RPMI7951 (cell line): ENCODE measurements around the gene SLC5A6. TPM values are rescaled to one million over a fixed set of nuclear protein-coding genes. Genes with fewer than 3 reads are reported as not detected.

Experiments used
- DNase-seq: peaks from one replicate; pipeline ENCODE4 v3.0.0-alpha.2; 2012; ENCODE audit warnings: low read depth
- total RNA-seq: library from RNA; depleted of rRNA; stranded (reverse); fragments of >200 nt; shearing (Covaris generic); gene quantifications from 2 replicates; pipeline ENCODE4 v1.2.3, GENCODE V29; 2014

The SLC5A6 gene
- total RNA-seq, 1 experiment from 2014 or later: 38.2 TPM

GRCh38 chr2:27236626-27237025 lies 24.6 kb upstream of the SLC5A6 start:
- DNase-seq: no peak

DNA sequence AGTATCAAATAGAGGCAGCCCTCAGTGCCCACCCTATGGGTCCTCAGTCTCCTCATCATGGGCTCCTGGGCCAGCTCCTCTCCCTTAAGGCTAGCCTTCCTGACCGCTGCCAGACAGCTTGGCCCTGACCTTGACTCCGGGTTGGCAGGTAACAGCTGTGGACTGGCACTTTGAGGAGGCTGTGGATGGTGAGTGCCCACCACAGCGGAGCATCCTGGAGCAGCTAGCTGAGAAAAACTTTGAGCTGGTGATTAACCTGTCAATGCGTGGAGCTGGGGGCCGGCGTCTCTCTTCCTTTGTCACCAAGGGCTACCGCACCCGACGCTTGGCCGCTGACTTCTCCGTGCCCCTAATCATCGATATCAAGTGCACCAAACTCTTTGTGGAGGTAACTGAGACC lies 24.1 kb upstream of the SLC5A6 start:
- no peak for DNase-seq

DNA sequence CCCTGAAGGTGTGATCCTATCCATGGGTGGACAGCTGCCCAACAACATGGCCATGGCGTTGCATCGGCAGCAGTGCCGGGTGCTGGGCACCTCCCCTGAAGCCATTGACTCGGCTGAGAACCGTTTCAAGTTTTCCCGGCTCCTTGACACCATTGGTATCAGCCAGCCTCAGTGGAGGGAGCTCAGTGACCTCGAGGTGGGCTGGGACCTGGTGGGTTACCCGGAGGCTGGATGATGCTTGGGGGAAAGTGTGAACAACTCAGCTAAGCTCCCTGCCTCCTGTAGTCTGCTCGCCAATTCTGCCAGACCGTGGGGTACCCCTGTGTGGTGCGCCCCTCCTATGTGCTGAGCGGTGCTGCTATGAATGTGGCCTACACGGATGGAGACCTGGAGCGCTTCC lies 21.3 kb upstream of the SLC5A6 start:
- DNase-seq: no peak

- no peak for DNase-seq
These were observed 19.9 kb upstream of the SLC5A6 start for GRCh38 chr2:27231921-27232320.

GRCh38 chr2:27227501-27227900 lies 15.4 kb upstream of the SLC5A6 start:
- DNase-seq: no peak

GRCh38 chr2:27225526-27225925 lies 13.5 kb upstream of the SLC5A6 start:
- no peak for DNase-seq

GRCh38 chr2:27223416-27223815 lies 11.3 kb upstream of the SLC5A6 start:
- DNase-seq: no peak

DNA sequence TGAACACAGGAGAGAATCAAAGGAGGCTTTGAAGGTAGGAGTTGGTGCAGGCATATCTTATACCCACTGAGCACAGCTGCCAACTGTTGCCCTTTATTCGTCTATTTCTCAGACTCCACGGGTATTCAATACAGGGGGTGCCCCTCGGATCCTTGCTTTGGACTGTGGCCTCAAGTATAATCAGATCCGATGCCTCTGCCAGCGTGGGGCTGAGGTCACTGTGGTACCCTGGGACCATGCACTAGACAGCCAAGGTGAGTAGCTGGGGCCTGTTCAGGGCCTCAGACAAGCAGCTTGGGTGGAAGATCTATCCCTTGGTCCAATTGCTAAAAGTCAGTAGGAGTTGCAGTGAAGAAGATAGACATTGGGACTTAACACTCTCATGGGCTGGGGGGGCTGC lies 10.3 kb upstream of the SLC5A6 start:
- no peak for DNase-seq

- DNase-seq: no peak
These were observed 9.1 kb upstream of the SLC5A6 start for GRCh38 chr2:27221166-27221565.

GRCh38 chr2:27220091-27220490 lies 8.0 kb upstream of the SLC5A6 start:
- no peak for DNase-seq

GRCh38 chr2:27219091-27219490 lies 7.0 kb upstream of the SLC5A6 start:
- DNase-seq: no peak

GRCh38 chr2:27218614-27219013 lies 6.5 kb upstream of the SLC5A6 start:
- no peak for DNase-seq

DNA sequence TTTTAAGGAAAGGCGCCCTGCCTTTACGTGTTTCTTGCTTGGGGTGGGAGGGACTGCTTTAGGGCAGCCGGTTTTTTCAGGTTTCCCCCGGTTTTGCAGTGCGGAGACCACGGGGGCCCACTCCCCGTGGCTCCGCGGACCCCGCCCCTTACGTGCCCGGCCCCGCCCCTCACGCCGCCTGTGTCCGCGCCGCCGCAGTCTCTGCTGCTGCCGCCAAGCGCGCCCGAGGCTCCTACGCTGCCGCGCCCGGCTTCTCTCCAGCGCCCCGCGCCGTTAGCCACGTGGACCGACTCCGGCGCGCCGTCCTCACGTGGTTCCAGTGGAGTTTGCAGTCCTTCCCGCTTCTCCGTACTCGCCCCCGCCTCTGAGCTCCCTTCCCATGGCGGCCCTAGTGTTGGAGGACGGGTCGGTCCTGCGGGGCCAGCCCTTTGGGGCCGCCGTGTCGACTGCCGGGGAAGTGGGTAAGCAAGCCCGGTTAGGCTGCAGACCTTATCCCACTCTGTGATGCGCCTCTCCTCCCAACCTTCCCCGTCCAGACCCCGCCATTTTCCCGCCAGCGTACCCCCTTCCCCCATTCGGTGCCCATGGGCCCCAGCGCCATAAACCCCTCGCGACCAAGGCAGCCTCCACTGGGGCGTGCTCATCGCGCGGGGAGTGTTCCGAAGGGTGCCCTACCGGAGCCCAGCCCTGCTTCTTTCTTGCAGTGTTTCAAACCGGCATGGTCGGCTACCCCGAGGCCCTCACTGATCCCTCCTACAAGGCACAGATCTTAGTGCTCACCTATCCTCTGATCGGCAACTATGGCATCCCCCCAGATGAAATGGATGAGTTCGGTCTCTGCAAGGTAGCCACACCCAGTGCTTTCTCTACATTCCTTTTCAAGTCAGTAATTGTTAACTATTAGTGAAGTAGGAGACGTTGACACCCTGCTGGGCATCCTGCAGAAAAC lies 5.4 kb upstream of the SLC5A6 start, which contains the start of gene CAD:
CAD (plus strand) TSS at position 197 of the 949 bp plus-strand sequence; CDS start at position 380, 183 bp downstream.
- peak; percentile 86 for DNase-seq

DNA sequence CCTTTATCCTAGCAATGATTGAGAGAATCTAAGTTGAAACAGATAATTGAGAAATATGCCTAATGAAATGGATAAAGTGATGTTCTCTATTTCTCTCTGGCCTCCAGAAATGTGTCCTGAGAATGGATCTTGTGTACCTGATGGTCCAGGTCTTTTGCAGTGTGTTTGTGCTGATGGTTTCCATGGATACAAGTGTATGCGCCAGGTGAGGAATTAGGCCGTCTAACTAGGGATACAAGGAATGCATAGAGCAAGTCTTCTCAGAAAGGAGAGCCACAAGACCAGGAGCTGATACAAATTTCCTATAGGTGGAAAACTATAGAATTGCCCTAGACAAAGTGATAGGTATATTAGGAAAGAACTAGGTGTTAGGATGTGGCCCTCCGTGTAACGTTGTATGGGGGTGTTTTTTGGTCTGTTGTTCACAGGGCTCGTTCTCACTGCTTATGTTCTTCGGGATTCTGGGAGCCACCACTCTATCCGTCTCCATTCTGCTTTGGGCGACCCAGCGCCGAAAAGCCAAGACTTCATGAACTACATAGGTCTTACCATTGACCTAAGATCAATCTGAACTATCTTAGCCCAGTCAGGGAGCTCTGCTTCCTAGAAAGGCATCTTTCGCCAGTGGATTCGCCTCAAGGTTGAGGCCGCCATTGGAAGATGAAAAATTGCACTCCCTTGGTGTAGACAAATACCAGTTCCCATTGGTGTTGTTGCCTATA lies 4.5 kb upstream of the SLC5A6 start:
- DNase-seq: no peak

DNA sequence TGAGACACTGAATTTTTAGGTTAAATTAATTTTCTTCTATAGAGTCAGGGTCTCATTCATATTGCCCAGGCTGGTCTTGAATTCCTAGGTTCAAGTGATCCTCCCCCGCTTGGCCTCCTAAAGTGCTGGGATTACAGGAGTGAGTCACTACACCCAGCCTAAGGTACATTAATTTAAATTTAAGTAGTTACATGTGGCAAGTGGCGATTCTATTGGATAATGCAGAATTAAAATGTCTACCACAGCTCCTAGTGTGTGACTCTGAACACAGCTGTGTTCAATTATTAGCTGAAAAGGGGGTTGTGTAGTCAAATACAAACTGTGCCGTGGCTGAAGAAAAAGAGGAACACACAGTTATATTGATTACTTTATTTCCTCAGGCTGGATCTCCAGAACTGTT lies 2.9 kb upstream of the SLC5A6 start:
- DNase-seq: peak; percentile 5

- DNase-seq: peak; percentile 14
These were observed 781 bp upstream of the SLC5A6 start for GRCh38 chr2:27212626-27213471.

DNA sequence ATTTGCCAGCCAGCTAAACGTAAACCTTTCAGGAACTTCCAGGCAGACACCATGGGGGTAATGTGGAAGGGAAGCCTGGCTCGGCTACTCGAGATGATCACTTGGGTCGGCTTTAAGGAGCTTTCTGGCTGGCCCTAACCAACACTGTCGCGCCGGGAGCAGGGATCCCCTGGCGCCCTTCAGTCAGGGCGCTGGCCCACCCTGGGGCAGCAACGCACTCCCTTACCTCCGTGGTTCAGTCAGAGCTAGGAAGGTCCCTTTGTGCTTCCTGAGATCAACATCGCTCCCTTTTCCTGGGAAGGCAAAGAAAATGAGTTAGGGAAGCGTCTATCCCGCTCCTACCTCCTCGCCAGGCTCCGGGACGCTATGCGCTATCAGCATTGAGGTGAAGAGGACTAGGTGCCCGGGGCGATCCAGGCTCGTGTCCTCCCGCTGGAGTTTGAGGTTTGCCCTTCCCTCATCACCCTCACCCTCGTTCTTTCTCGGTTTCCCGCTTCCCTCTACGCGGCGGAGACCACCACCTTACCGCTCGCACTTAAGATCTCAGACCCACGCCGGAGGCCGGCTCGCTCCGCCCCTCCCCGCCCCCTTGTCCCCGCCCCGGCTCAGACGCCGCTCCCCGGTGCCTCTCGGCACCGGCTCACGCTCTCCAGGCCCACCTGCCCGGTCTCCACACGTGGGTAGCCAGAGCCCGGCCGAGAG lies 676 bp downstream of the SLC5A6 start:
- no peak for DNase-seq

DNA sequence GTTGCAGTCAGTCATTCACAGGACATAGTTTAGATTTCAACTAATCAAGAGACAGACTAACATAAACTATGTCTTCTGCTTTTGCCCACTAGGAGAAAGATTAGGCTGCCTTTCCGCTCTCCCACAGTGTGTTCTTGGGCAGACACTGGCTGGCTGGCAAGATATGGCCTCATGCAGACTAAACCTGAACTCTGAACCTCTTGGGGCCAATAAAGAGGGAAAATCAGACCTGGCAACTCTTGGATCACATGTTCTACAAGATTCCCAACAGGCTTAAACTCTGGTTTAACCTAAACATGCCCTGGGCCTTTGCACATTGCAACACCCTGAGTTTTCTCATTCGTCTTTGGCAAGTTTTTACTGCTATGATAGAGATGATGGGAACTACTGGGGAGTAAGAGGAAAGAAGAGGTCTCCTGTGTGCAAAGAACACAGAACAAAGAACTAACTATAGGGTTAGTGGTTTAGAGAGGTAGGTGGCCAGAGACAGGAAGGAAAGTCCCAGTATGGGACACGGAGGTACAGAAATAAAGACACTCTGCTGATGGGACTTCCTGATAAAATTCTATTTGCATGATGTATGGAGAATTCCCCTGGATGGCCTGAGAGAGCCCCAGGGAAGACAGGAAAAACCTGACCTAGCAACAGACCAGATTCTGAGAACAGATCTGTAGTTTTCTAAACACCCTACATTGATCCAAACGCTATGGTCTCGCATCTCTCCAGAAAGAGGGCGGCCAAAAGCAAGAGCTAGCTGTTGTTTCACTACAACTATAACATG lies 2.3 kb downstream of the SLC5A6 start:
- DNase-seq: no peak

DNA sequence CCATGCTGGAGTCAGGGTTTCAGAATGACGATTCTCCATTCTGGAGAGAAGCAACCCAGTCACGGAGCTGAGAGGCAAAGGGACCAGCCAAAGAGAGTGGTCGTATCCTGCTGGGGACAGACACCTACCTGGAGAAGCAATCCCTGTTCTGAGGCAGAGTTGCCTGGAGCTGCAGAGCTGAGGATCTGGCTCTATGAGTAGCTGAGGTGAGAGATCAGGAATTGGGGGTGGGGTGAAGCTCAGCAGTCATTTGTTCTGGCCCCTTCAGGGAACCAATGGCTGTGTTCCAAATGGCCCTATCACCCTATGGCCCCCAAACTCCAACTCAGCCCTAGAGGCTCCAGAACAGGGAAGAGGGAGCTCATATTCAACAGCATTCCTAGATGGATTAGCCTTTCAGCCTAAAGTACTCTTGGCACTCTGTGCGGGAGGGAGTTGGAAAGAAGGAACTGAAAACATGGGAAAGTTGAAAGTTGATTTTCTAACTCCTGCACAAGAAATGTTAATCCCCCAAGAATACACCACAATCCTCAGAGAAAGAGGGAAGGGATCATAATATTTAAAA lies 3.5 kb downstream of the SLC5A6 start:
- no peak for DNase-seq

DNA sequence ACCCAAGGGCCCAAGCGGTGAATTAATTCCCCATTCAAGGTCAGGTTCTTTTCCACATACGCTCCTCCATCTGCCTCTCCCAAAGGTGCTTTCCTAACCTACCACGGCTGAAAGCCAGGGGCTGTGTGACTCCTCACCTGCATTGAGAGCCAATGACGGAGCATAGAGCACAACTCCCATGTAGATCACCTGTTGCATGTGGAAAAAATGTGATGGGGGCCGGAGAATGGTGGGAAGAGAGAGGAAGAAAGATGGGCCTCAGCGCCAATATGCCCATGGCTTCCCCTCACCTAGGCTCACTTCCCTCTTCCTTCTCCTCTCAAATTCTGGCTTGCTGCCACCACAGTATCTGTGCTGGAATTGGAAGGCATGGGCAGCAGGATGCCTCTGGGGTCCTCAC lies 5.7 kb downstream of the SLC5A6 start:
- no peak for DNase-seq
